GM19023 (cell line): ENCODE results near the gene CCT7.

Experiments used
- ATAC-seq: cut with Tn5 transposase; IDR thresholded peaks from one replicate; pipeline ENCODE4 v1.9.1; 2021; ENCODE audit warnings: mild to moderate bottlenecking, moderate library complexity; ENCODE audit not compliant: unreplicated experiment

CCT7 gene

DNA sequence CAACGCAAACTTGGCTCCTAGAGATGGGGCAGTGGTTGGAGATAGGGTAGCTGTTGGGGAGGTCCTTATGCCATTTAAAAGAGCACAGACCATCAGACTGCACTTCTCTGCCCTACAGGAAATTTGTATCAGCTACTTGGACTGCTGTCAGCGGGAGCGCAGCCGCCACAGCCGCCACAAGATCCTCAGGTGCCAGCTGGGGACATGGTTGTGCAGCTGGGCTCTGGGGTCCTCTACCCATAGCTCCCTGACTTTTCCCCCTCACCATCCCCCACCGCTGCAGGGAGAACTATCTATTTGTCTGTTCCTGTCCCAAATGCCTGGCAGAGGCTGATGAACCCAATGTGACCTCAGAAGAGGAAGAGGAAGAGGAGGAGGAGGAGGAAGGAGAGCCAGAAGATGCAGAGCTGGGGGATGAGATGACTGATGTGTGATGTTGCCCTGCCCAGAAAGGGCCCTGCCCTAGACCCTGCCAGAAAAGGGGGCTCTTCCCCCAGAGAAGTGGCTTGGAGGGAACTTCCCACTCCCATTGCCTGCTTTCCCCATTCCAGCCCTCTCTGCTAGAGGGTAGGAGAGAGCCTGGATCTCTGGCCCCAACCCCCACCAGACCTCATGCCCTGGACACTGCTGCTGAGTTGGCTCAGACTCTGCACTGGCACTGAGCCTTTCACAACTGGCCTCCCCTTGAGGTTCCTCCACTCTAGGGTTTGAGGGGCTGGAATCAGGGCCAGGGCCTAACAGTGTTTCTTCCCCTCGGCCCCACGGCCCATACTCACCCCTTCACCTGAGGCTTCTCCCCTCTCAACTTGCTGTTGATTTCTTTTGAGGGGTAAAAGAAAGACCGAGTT is 8.4 kb upstream of the CCT7 start:
- ATAC-seq, result no peak

- ATAC-seq, result no peak
These were observed 7.0 kb upstream of the CCT7 start for GRCh38 chr2:73227086-73227485.

- no peak for ATAC-seq
These were observed 5.5 kb upstream of the CCT7 start for GRCh38 chr2:73228631-73229030.

GRCh38 chr2:73232403-73233153 is 1.5 kb upstream of the CCT7 start:
- peak; percentile 7 for ATAC-seq

DNA sequence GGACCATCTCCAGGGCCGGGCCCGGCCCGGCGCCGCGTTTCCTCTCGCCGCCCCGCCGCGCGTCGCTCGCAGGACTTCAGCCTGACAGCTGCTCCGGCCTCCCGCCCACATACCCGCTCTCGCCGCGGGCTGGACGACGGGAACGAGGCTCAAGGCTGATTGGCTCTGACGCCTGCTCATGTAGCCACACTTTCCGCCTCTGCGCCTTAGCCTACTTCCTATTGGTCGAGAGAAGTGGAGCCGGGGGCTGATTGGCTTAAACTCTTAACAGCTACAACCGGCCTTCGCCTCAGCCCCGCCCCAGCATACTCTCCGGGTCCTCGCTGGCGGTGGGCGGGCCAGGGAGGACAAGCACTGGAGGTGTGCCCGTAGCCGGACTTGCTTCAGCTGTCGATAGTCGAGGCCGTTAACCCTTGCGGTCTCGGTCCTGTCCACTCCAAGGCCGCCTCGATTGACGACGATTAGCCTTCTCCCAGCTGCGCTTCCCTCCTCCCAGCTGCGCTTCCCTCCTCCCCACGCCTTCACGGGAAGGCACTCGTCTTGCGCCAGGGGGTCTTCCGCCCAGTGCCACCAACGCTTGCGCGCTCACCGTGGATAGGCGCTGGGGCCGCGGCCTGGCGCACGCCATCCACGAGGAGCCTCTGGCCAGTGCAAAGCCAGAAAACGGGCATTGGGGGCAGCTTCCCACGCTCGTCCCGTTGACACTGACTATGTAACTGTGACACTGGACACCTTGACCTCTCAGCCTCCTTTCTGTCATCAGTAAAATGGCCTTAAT is 765 bp upstream of the CCT7 start, which contains the start of gene PRADC1:
Gene PRADC1, minus strand, starts transcription at position 86 of the 778 bp plus-strand sequence. Its CDS starts 79 bp downstream, at position 7.
- peak; percentile 90 for ATAC-seq

- no peak for ATAC-seq
These were observed 1.4 kb downstream of the CCT7 start for GRCh38 chr2:73235315-73236028.

- ATAC-seq, result no peak
These were observed 3.1 kb downstream of the CCT7 start for GRCh38 chr2:73237168-73237567.

- no peak for ATAC-seq
These were observed 4.0 kb downstream of the CCT7 start for GRCh38 chr2:73238149-73238548.

GRCh38 chr2:73238976-73239375 is 4.9 kb downstream of the CCT7 start:
- no peak for ATAC-seq

DNA sequence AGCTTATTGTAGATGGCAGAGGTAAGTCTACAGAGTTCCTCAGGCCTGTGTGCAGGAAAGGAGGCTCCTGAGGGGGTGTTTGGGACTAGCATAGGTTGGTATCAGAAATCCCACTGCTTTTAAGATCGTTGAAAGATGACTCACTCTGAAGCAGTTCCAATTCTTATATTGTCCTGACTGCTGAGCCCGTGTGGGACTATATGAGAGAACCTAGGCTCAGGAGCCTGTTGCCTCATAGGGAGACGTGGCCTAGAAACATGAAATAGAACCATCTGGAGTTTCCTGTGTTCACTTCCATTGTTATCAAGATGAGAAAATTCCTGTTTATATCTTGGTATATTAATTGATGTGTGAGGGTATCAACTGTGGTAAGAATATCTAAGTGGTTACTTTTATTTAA is 5.7 kb downstream of the CCT7 start:
- ATAC-seq, result no peak

DNA sequence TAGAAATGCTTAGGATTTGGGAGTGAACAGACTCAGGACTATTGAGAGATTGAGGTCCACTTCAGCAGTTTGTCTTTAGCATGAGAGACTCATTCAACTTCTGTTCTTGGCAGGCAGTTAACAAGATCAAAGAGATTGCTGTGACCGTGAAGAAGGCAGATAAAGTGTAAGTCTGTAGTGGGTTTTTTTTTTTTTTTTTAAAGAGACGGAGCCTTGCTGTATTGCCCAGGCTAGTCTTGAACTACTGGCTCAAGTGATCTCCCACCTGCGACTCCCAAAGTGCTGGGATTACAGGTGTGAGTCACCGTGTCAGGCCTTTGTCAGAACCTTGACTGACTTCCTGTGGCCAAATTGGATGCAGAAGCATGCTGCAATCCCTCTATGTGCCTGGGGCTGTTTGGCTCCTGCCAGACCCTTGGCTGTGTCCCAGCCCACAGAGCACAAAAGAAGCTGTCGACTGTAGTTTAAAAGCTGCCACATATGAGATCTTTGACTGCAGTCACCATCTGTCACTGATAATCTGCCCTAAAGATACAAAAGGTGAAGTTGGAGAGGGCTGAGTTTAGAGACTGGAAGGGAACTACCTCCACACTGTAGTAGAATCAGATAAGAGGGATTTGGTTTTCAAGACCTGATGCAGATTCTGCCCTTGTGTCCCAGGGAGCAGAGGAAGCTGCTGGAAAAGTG is 9.9 kb downstream of the CCT7 start:
- no peak for ATAC-seq

DNA sequence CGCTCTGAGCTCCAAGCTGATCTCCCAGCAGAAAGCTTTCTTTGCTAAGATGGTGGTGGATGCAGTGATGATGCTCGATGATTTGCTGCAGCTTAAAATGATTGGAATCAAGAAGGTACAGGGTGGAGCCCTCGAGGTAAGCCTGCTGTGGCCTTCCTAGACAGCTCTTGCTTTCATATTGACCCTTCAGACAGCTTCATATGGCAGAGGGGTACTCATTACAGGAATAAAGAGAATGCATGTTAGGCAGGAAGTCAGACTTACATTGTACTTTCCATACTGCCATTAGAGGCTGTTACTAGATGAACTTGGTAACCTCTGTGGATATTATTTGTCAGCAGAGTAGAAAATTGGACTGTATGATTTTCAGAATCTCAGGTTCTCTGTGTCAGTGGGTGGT is 10.5 kb downstream of the CCT7 start:
- no peak for ATAC-seq

GRCh38 chr2:73246850-73247249 is 12.7 kb downstream of the CCT7 start:
- no peak for ATAC-seq

DNA sequence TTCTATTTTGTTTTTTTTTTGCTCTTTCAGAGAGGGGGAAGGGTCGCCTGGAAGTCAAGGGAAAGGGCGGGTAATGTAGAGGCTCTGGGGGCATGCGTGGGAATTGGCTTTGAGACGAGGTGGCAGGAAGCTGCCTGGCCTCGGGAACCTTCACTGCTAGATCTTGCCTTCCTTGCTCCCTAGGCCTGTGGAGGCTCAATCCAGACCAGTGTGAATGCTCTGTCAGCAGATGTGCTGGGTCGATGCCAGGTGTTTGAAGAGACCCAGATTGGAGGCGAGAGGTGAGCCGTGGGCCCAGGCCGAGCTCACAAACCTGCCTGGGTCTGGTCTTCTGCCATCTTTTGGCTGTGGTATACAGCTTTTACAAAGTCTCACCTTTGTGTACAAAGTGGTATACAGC is 15.5 kb downstream of the CCT7 start:
- ATAC-seq, result no peak

- no peak for ATAC-seq
These were observed 17.1 kb downstream of the CCT7 start for GRCh38 chr2:73250872-73251846.

GRCh38 chr2:73252238-73253027 is 18.3 kb downstream of the CCT7 start:
- ATAC-seq, result no peak

DNA sequence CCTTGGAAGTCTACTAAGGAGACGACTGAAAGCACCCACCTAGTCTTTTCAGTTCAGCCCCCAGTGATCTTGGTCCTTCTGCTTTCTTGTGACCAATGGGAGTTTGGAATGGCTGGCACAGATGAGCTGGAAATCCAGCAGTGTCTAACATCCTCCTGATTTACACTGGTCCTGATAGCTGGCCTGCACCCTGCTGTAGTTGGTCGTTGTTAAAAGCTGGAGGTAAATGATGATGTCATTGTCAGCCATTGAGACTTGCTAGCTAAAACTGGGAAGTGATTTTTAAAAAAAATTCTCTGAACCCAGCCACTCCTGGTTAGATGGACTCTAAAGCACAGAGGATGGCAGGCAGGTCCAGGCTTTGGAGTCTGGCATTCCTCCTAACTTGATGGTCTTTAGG is 19.3 kb downstream of the CCT7 start:
- ATAC-seq, result no peak

GRCh38 chr2:73253901-73254300 is 19.8 kb downstream of the CCT7 start:
- no peak for ATAC-seq
